Mammary epithelial cell (primary cell): ENCODE data around the gene LHX4.

Experiments used
- EZH2 ChIP-seq: IDR thresholded peaks from 2 replicates; pipeline ENCODE4 v1.6.1; 2012; ENCODE audit warnings: low read length, inconsistent platforms, borderline replicate concordance
- TF ChIP-seq, protein P1 (sequence below), 2 donors: IDR thresholded peaks in 1 of 2; conservative IDR thresholded peaks in 1 of 2; 2 replicates each; pipeline ENCODE4 v1.5.1; 2011 to 2012; ENCODE audit warnings: inconsistent platforms in 2 of 2, low read length in 2 of 2, mild to moderate bottlenecking in 2 of 2, control low read depth in 1 of 2, low read depth in 1 of 2; ENCODE audit not compliant: insufficient read depth in 1 of 2; ENCODE audit errors: extremely low read depth in 1 of 2

DNA sequence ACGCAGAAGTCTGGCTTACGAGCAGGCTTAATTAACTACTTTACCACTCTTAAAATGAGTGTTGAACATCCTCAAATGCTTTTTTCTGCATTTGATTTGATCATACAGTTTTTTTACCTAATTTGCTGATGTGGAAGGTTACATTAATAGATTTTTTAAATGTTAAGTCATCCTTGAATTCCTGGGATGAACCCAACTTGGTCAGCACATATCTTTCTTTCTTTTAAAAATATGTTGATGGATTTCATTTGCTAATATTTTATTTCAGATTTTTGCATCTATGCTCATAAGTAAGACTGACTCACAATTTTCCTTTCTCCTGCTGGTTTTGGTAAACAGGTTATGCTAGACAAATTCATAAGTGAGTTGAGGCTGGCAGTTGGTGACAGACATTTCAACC, 82.9 kb downstream of the LHX4 start:
- TF ChIP-seq, protein P1, sequence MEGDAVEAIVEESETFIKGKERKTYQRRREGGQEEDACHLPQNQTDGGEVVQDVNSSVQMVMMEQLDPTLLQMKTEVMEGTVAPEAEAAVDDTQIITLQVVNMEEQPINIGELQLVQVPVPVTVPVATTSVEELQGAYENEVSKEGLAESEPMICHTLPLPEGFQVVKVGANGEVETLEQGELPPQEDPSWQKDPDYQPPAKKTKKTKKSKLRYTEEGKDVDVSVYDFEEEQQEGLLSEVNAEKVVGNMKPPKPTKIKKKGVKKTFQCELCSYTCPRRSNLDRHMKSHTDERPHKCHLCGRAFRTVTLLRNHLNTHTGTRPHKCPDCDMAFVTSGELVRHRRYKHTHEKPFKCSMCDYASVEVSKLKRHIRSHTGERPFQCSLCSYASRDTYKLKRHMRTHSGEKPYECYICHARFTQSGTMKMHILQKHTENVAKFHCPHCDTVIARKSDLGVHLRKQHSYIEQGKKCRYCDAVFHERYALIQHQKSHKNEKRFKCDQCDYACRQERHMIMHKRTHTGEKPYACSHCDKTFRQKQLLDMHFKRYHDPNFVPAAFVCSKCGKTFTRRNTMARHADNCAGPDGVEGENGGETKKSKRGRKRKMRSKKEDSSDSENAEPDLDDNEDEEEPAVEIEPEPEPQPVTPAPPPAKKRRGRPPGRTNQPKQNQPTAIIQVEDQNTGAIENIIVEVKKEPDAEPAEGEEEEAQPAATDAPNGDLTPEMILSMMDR (conservative IDR thresholded peaks at IDR 0.05 in 1 of 2, IDR thresholded peaks at IDR 0.05 in 1 of 2; ENCODE audit: extremely low read depth in 1 of 2, insufficient read depth in 1 of 2, low read depth in 1 of 2, low read length in 2 of 2) = no peak
- TF ChIP-seq EZH2 = no peak
